Measurements from ENCODE around the gene LAMB1. TPM values are rescaled to one million over a fixed set of nuclear protein-coding genes. Genes with fewer than 3 reads are reported as not detected.

Gene LAMB1
- total RNA-seq, 2 donors from 2014 or later: 91.6 to 130 TPM

DNA sequence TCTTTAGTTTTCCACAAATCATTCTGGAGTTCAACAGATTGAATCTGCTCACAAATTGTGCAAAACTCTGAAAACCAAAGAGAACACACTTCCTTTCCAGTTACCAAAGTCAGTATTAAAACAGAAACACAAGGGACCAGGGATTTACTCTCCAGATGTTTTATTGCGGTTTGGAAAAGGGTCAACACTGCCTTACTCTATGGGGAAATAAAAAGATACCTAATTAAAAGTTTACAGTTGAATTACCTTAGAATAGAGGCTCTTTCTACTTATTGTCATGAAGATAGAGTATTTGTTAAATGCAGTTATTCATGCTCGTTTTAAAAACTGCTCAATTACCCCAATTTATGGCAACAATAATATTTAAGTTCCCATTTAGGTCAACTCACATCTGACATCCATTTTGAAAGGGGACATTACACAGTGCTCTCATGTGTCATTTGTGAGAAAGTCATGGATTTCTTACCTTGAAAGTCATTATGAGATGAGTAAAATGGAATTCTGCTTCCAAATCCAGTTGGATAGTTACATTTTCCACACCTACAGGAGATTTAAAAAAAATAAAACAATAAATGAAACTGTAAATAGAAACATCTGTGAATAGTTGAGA lies 8.4 kb downstream of the LAMB1 start:
- H3K27me3 ChIP-seq: no peaks in the 10 kb centered on the region
- 61 to 69% methylated on average over 2 of the region's 2 CpGs for WGBS, 2 donors
- no peak overlapping the region for H3K4me3 ChIP-seq
- H3K9me3 ChIP-seq: no peaks in the 10 kb centered on the region
- peaks cover 0 to under 1% of the 10 kb centered on the region in 2 donors for H3K36me3 ChIP-seq (replicated peaks in 1 of 2; ENCODE audit: insufficient read depth in 1 of 2, low read depth in 2 of 2)
- intact Hi-C loops (cut with DNase I): no loop called here
- H3K4me1 ChIP-seq: peaks cover 52% of the 10 kb centered on the region
- DNase-seq (no peak), ATAC-seq (no peak)
- H3K27ac ChIP-seq: peak overlapping the region in 3 of 4 donors; percentile 31 to 63 (median 58)
- TF ChIP-seq, protein P1, sequence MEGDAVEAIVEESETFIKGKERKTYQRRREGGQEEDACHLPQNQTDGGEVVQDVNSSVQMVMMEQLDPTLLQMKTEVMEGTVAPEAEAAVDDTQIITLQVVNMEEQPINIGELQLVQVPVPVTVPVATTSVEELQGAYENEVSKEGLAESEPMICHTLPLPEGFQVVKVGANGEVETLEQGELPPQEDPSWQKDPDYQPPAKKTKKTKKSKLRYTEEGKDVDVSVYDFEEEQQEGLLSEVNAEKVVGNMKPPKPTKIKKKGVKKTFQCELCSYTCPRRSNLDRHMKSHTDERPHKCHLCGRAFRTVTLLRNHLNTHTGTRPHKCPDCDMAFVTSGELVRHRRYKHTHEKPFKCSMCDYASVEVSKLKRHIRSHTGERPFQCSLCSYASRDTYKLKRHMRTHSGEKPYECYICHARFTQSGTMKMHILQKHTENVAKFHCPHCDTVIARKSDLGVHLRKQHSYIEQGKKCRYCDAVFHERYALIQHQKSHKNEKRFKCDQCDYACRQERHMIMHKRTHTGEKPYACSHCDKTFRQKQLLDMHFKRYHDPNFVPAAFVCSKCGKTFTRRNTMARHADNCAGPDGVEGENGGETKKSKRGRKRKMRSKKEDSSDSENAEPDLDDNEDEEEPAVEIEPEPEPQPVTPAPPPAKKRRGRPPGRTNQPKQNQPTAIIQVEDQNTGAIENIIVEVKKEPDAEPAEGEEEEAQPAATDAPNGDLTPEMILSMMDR (IDR thresholded peaks at IDR 0.05): no peak
- TF ChIP-seq POLR2A (IDR thresholded peaks at IDR 0.05): no peak

DNA sequence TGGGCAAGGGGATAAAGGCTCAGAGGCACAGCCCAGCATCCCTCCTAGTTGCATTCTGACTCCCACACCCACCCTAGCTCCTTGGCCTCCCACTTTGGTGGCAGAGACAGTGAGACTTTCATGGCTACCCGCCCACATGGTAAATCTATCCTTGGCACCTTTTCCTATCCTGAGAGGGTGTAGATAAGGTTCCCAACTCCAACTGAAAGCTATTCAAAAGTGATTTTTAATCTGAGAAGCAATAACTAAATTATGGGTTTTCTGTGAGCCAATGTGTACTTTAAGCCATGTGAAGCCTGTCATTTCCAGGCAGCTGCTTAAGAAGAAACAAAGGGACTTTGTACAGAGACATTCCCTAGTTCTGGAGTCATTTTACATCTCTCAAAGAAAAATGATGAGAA lies 9.1 kb downstream of the LAMB1 start:
- ATAC-seq: peak; percentile 63
- TF ChIP-seq, protein P1 (IDR thresholded peaks at IDR 0.05): no peak
- TF ChIP-seq POLR2A (IDR thresholded peaks at IDR 0.05): no peak
- Histone ChIP-seq H3K27ac (peak overlapping the region in 3 of 4 donors; percentile 31 to 63 (median 58)), H3K36me3 (replicated peaks in 1 of 2; ENCODE audit: insufficient read depth in 1 of 2, low read depth in 2 of 2) (peaks cover 0 to 1% of the 10 kb centered on the region in 2 donors), H3K27me3 (no peaks in the 10 kb centered on the region), H3K4me1 (peaks cover 45% of the 10 kb centered on the region), H3K9me3 (no peaks in the 10 kb centered on the region), H3K4me3 (no peak overlapping the region)
- intact Hi-C loops (cut with DNase I): no loop called here
- 21 to 26% methylated on average over 1 of the region's 1 CpG for WGBS, 2 donors
- no peak for DNase-seq

DNA sequence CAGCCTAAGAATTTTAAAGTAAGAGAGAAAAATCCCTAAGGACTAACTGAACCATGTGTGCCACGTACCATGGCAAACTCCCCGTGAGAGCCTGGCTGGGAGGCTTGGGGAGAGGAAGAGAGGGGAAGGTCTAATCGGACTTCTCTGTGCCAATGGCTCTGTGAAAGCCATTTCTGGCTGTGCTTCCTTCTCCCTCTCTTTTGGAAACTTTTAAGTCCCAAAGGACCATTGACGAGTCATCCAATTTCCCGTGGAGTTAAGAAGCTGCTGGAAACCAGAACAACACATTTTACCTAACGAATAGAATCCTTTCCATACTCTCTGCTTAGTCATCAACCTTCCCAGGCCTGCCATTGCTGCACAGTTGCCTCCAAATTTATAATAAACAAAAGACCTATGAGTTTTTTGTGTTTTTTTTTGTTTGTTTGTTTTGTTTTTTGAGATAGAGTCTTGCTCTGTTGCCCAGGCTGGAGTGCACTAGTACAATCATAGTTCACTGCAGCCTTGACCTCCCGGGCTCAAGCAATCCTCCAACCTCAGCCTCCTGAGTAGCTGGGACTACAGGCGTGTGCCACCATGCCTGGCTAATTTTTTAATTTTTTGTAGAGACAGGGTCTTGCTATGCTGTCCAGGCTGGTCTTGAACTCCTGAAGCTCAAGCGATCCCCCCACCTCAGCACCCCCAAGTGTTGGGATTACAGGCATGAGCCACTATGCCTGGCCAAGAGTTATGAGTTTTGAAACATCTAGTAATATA lies 13.2 kb downstream of the LAMB1 start:
- no peak overlapping the region for H3K4me3 ChIP-seq
- no peak overlapping the region for H3K27ac ChIP-seq
- DNase-seq (no peak), ATAC-seq (no peak)
- no peaks in the 10 kb centered on the region for H3K27me3 ChIP-seq
- intact Hi-C loops (cut with DNase I): no loop called here
- WGBS, 2 donors: 88 to 90% methylated on average over 9 of the region's 9 CpGs
- H3K36me3 ChIP-seq (replicated peaks in 1 of 2; ENCODE audit: insufficient read depth in 1 of 2, low read depth in 2 of 2): peaks cover 0 to 1% of the 10 kb centered on the region in 2 donors
- TF ChIP-seq, protein P1 (IDR thresholded peaks at IDR 0.05): no peak
- no peak for TF ChIP-seq POLR2A (IDR thresholded peaks at IDR 0.05)
- H3K9me3 ChIP-seq: no peaks in the 10 kb centered on the region
- H3K4me1 ChIP-seq: peaks cover 16% of the 10 kb centered on the region

DNA sequence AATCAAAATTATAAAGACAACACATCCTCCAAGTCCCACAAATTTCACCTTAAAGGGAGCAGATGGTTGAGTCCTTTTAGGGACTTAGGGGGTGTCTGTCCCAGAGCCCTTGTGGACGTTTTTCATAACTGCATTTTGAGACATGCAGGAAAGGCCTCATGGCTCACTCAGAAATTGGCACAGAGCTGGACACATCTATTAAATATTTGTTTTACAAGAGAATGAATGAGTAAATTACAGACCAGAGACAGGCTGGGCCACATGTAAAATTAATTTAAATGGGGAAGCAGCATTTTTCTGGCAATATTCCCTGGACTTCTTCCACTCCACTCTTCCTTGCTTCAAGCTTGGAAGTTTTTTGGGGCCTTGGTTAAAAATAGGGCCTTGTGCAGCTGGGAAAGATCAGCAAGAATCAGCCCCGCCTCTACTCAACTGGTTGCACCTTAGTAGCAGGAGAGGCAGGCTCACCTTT lies 20.0 kb downstream of the LAMB1 start:
- intact Hi-C loops (cut with DNase I): no loop called here
- 55 to 58% methylated on average over 2 of the region's 2 CpGs for WGBS, 2 donors

More for the DNA sequence above, 20.0 kb downstream of the LAMB1 start:
- no peak overlapping the region for H3K4me3 ChIP-seq
- H3K9me3 ChIP-seq: no peaks in the 10 kb centered on the region
- ATAC-seq (no peak), DNase-seq (no peak)
- H3K27me3 ChIP-seq: no peaks in the 10 kb centered on the region
- H3K27ac ChIP-seq: no peak overlapping the region
- no peak for TF ChIP-seq POLR2A (IDR thresholded peaks at IDR 0.05)
- TF ChIP-seq, protein P1 (IDR thresholded peaks at IDR 0.05): no peak
- no peaks in the 10 kb centered on the region for H3K36me3 ChIP-seq (replicated peaks in 1 of 2; ENCODE audit: insufficient read depth in 1 of 2, low read depth in 2 of 2)
- no peaks in the 10 kb centered on the region for H3K4me1 ChIP-seq

Data from body of pancreas (tissue), 4 donors.